Adipocyte (in vitro differentiated cells): Measurements from ENCODE around the gene WWC2.
"Not testable (repeated sequence)": the region's sequence is repeated elsewhere in the genome, so short reads cannot be mapped to it uniquely, and the experiment has no call there.

ENCODE experiments used
- DNase-seq: peaks from one replicate; pipeline ENCODE4 v3.0.0-alpha.2; 2015; ENCODE audit warnings: low read depth
- H3K27me3 ChIP-seq: replicated peaks from 2 replicates; pipeline ENCODE4 v1.7.0; 2013; ENCODE audit warnings: mild to moderate bottlenecking, low read length, moderate library complexity; ENCODE audit not compliant: control insufficient read depth, insufficient read depth
- H3K36me3 ChIP-seq: 2 replicates; pipeline ENCODE4 v1.7.0; 2013; ENCODE audit warnings: low read length, mild to moderate bottlenecking, moderate library complexity; ENCODE audit not compliant: control insufficient read depth, insufficient read depth, severe bottlenecking
- H3K4me1 ChIP-seq: 2 replicates; pipeline ENCODE4 v1.7.0; 2013; ENCODE audit warnings: mild to moderate bottlenecking, low read length, moderate library complexity; ENCODE audit not compliant: control insufficient read depth, insufficient read depth
- H3K4me3 ChIP-seq: 2 replicates; pipeline ENCODE4 v1.7.0; 2013; ENCODE audit warnings: mild to moderate bottlenecking, low read length, moderate library complexity
- H3K9ac ChIP-seq: 2 replicates; pipeline ENCODE4 v1.7.0; 2013; ENCODE audit warnings: mild to moderate bottlenecking, low read length, moderate library complexity
- H3K9me3 ChIP-seq: 2 replicates; pipeline ENCODE4 v1.7.0; 2013; ENCODE audit warnings: mild to moderate bottlenecking, low read length, moderate library complexity; ENCODE audit not compliant: control insufficient read depth

WWC2 gene

DNA sequence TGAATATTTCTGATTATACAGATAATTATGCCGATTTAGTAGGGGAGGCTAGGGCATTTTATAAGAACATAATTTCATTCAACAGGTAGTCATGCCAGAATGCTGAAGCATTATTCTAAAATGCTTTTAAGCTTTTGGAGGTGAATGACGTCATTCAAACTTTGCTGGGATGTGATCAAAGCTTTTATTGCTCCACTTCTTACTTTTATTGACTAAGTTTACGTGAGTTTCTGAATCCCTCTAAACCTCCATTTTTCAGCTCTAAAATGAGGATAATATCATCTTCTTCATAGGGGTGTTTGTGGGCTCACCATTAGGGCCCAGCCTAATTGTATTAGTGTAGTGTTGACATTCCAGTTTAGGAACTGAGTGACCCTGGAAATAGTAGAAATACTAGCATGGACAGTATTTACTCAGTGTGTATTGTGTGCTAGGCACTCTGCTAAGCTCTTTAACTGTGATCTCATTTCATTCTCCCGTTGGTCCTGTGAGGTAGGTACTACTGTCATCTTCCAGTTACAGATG lies 3.0 kb downstream of the WWC2 start:
- Histone ChIP-seq H3K9ac (no peak overlapping the region), H3K4me1 (peaks cover 33% of the 10 kb centered on the region), H3K4me3 (no peak overlapping the region), H3K27me3 (no peaks in the 10 kb centered on the region), H3K36me3 (no peaks in the 10 kb centered on the region), H3K9me3 (no peaks in the 10 kb centered on the region)
- no peak for DNase-seq

DNA sequence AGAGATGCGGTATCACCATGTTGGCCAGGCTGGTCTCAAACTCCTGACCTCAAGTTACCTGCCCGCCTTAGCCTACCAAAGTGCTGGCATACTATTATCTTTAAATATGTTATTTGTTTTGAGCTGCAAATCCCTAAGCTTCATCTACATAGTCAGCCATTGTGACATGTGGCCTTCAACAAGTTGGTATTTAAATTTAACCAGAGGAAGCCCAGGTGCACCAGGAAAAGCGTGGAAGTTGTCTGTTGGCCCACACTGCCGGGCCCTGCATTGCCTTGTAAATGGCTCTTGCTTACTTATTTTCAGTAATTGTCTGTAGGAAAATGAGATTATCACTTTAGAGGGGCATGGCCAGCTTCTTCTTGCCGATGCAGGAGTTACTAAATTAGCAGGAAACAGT lies 6.0 kb downstream of the WWC2 start:
- no peak for DNase-seq
- Histone ChIP-seq H3K9ac (no peak overlapping the region), H3K9me3 (no peaks in the 10 kb centered on the region), H3K27me3 (no peaks in the 10 kb centered on the region), H3K36me3 (no peaks in the 10 kb centered on the region), H3K4me3 (no peak overlapping the region), H3K4me1 (peaks cover 27% of the 10 kb centered on the region)

DNA sequence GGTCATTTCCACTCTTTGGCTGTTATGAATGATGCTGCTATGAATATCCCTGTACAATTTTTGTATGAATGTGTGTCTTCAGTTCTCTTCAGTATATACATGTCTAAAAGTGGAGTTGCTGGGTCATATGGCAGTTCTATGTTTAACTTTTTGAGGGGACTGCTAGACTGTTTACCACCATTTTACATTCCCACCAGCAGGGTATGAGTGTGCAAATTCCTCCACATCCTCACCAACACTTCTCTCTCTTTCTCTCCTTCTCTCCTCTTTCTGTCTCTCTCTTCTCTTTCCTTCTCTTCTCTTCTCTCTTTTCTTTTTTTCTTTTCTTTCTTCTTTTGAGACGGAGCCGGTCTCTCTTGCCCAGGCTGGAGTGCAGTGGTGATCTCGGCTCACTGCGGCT lies 7.8 kb downstream of the WWC2 start:
- Histone ChIP-seq H3K9ac (no peak overlapping the region), H3K27me3 (no peaks in the 10 kb centered on the region), H3K4me3 (no peak overlapping the region), H3K36me3 (no peaks in the 10 kb centered on the region), H3K4me1 (peaks cover 13% of the 10 kb centered on the region), H3K9me3 (no peaks in the 10 kb centered on the region)
- DNase-seq: no peak

DNA sequence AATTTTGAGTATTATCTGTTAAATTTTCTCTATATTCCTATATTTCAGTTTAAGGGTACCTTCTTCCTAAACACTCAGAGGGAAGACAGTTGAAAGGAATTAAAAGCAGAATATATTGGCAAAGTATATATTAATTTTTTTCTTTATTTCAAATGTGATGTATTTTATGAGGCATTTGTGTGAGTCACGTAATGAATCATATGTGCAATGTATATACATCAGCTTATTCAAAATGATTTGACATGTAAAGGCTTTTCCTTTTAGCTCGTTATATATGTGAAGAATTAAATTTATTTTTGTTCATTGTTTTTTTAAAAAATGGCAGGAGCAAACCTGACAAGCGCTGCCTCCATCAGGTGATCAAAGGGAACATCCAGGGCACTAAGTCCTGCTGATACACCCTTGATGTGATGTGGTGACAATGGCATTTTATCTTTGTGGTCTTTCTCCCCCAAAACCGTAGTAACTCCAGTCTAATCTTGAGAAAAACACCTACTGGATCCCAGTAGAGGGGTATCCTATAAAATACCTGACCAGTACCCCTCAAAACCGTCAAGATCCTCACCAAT lies 8.9 kb downstream of the WWC2 start:
- Histone ChIP-seq H3K9me3 (no peaks in the 10 kb centered on the region), H3K4me3 (no peak overlapping the region), H3K9ac (no peak overlapping the region), H3K36me3 (no peaks in the 10 kb centered on the region), H3K4me1 (peaks cover 6% of the 10 kb centered on the region), H3K27me3 (no peaks in the 10 kb centered on the region)
- no peak for DNase-seq

DNA sequence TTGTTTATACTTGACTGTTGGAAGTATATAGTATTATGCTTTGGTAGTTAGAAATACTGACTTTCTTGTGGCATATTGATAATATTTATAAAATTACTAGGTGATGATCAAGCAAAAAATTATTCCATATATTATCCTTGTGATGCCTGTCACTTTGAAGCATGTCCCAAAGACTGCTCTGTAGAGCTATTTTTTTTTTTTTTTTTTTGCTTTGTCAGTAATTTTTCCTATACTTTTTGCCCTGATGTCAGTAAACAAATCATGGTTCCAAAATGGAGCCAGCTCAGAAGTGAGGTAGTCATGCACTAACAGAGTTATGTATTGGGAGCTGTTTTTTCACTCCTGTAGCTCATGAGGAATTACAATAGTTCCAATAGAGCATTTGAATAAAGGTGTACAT lies 11.2 kb downstream of the WWC2 start:
- Histone ChIP-seq H3K4me1 (peaks cover 6% of the 10 kb centered on the region), H3K36me3 (no peaks in the 10 kb centered on the region), H3K9me3 (no peaks in the 10 kb centered on the region), H3K4me3 (no peak overlapping the region), H3K27me3 (no peaks in the 10 kb centered on the region), H3K9ac (no peak overlapping the region)
- DNase-seq: no peak

DNA sequence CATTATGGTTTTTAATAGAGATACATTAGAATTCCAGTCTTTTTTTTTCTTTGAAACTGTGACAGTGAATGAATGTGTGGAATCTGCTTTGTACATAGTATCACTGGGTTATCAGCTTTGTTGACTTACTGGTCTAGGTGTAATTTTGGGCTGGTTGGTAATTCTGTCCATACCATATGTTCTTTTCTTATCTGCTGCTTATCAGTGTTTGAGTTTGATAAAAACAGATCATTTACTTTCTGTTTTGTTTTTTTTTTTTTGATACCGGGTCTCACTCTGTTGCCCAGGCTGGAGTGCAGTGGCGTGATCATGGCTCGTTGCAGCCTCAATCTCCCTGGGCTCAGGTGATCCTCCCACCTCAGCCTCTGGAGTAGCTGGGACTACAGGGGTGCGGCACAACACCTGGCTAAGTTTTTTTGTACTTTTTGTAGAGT lies 12.4 kb downstream of the WWC2 start:
- Histone ChIP-seq H3K27me3 (no peaks in the 10 kb centered on the region), H3K4me1 (peaks cover 6% of the 10 kb centered on the region), H3K36me3 (no peaks in the 10 kb centered on the region), H3K4me3 (no peak overlapping the region), H3K9ac (no peak overlapping the region), H3K9me3 (no peaks in the 10 kb centered on the region)
- DNase-seq: no peak

DNA sequence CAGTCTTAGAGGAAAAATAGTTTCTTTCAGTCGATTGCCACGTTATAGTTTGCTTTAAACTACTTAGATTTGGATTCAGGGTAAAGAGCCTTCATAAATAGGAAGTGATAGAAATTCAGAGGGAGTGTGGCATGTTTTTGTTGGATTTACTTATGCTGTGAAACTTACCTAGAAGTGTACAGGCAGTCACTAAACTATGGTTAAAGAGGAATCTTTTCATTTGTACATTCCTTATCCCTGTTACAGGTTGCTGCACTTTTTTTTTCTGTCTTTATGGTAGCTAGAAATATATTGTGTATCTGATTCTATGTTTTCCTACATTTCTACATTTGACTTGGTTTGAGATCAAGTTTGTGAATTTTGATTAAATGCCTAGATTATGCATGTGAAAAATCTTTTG lies 19.1 kb downstream of the WWC2 start:
- Histone ChIP-seq H3K27me3 (no peaks in the 10 kb centered on the region), H3K9ac (peak overlapping the region; percentile 27), H3K4me1 (peaks cover 16% of the 10 kb centered on the region), H3K9me3 (no peaks in the 10 kb centered on the region), H3K36me3 (no peaks in the 10 kb centered on the region), H3K4me3 (peak overlapping the region; percentile 57)
- DNase-seq: no peak

DNA sequence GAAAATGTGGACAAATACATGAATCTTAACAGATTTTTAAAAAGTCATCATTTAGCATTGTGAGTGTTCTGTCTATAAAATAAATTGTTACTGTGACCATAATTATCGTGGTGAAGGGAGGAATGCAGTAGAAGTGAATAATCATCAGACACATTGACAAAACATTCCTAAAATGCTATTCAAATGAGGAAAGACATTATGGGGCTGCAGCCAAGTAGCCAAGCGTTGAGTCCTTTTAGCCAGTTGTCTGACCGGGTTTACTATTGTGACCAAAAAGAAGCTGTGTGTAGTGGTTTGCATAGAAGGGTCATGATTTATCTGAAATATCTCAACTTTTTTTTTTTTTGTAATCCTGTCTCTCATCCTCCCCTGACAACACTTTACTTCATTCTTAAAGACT lies 19.5 kb downstream of the WWC2 start:
- Histone ChIP-seq H3K4me1 (peaks cover 16% of the 10 kb centered on the region), H3K36me3 (no peaks in the 10 kb centered on the region), H3K4me3 (peak overlapping the region; percentile 57), H3K27me3 (no peaks in the 10 kb centered on the region), H3K9me3 (no peaks in the 10 kb centered on the region), H3K9ac (no peak overlapping the region)
- peak; percentile 68 for DNase-seq

DNA sequence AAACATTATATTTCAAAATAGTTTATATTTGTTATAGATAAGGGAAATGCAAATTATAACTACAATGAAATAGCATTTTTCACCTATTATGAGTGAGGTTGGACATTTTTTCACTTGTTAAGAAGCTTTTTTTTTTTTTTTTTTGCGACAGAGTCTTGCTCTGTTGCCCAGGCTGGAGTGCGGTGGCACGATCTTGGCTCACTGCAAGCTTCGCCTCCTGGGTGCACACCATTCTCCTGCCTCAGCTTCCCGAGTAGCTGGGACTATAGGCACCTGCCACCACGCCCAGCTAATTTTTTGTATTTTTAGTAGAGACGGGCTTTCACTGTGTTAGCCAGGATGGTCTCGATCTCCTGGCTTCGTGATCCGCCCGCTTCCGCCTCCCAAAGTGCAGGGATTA lies 22.6 kb downstream of the WWC2 start:
- peaks cover 33% of the 10 kb centered on the region for H3K4me1 ChIP-seq
- not testable (repeated sequence) for H3K9me3 ChIP-seq, DNase-seq, H3K9ac ChIP-seq, H3K36me3 ChIP-seq, H3K4me3 ChIP-seq, H3K27me3 ChIP-seq

DNA sequence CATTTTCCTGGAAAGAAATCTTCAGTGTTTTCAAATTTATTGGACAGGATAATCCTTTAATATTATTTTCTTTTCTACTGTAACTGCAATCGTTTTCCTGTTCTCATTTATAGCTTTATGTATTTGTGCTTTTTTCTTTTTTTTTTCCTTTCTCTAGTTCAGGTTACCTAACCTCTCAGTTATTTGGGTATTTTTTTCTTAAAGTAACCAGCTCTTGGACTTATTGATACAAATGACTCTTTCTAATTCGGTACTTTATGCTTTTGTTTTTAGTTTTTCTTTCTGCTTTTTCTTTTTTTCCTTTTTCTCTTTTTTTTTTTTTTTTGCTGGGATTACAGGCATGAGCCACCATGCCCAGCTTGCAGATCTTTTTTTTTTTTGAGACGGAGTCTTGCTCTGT lies 25.2 kb downstream of the WWC2 start:
- Histone ChIP-seq H3K4me1 (peaks cover 21% of the 10 kb centered on the region), H3K9ac (no peak overlapping the region), H3K27me3 (no peaks in the 10 kb centered on the region), H3K36me3 (no peaks in the 10 kb centered on the region), H3K4me3 (no peak overlapping the region), H3K9me3 (no peaks in the 10 kb centered on the region)
- DNase-seq: no peak

DNA sequence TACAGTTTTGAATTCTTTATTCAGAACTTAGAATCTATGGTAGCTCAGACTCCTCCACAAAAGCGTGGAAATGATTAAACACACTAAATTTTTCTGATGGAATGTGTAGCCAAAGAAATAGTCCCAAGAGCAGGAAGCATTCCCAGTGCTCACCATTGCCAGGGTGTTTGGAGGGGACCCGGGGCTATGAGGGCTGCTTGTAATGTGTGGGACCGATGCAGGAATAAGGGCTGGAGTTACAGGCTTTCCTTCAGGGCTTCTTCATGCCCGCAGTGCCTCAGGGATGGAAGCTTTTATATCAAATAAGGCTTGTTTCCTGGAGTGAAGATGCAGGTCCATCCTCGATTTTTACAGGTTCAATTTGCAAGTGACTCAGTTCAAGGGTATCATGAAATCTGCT lies 25.8 kb downstream of the WWC2 start:
- no peaks in the 10 kb centered on the region for H3K9me3 ChIP-seq

DNA sequence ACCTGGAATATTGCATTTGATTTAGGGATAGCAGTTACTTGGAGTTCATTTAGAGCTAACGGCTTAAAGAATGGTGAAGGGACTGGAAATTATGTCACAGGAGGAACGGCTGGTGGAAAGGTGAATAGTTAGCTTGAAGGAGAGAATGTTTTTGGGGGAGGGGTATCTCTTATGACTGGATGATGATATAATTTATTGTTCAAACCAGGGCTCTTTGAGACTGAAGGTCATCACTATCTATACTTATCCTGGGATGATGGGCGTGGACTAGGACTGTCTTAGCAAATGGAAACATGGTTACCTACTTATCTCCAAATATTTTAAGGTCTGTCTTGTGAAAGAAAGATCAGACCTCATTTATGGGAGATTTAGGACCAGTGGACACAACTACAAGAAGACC lies 30.1 kb downstream of the WWC2 start:
- Histone ChIP-seq H3K9me3 (no peaks in the 10 kb centered on the region), H3K36me3 (no peaks in the 10 kb centered on the region), H3K4me3 (no peak overlapping the region), H3K4me1 (peaks cover 14% of the 10 kb centered on the region), H3K9ac (no peak overlapping the region), H3K27me3 (no peaks in the 10 kb centered on the region)
- DNase-seq: no peak

More for the DNA sequence above, 25.8 kb downstream of the WWC2 start:
- Histone ChIP-seq H3K4me3 (no peak overlapping the region), H3K4me1 (peaks cover 17% of the 10 kb centered on the region), H3K9ac (no peak overlapping the region), H3K27me3 (no peaks in the 10 kb centered on the region), H3K36me3 (no peaks in the 10 kb centered on the region)
- DNase-seq: no peak
